HG02588 (cell line): Measurements from ENCODE around the gene ELF2.
"Not testable (repeated sequence)": the region's sequence is repeated elsewhere in the genome, so short reads cannot be mapped to it uniquely, and the experiment has no call there.

Source experiments
- ATAC-seq: cut with Tn5 transposase; IDR thresholded peaks from one replicate; pipeline ENCODE4 v1.9.1; 2021; ENCODE audit warnings: mild to moderate bottlenecking, moderate library complexity; ENCODE audit not compliant: unreplicated experiment

Gene ELF2

DNA sequence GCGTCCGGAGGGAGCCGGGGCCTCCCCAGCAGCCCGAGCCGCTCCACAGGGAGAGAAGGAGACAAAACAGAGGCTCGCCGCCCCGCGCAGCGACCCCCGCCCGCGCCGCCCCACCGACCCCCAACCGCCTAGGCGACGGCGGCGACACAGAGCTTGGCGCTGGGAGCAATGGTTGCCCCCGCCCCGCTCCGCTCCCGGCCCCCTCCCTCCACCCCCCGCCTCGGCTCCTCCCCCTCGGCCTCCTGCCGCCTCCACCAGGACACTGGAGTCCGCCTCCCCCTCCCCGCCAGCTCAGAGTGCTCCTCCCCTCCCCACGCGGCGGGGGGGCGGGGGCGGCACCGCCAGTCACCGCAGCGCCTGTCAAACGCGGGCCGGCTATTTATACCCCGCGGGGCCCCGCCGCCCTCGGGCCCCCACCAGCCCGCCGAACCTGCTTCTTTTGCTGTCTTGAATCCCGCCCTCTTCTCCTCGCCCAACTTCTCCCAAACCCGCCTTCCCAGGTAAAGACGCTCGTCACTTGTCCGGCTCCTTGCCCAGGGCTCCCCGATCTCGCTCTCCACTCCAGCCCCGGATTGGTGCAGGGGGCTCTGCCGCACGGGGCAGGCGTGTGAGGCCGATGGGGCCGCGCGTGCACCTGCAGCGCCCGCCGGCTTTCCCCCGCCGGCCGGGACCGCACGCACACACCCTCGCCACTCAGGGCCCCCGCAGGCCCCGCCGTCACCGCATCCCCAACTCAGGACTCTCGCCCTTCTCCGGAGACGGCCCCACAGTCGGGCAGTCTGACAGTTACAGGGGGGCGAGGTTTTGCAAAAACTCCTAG is at the start of gene ELF2:
Gene ELF2, minus strand, starts transcription at position 170 of the 820 bp plus-strand sequence. CDS start 39,517 bp downstream, outside the sequence.
- ATAC-seq = peak; percentile 42

DNA sequence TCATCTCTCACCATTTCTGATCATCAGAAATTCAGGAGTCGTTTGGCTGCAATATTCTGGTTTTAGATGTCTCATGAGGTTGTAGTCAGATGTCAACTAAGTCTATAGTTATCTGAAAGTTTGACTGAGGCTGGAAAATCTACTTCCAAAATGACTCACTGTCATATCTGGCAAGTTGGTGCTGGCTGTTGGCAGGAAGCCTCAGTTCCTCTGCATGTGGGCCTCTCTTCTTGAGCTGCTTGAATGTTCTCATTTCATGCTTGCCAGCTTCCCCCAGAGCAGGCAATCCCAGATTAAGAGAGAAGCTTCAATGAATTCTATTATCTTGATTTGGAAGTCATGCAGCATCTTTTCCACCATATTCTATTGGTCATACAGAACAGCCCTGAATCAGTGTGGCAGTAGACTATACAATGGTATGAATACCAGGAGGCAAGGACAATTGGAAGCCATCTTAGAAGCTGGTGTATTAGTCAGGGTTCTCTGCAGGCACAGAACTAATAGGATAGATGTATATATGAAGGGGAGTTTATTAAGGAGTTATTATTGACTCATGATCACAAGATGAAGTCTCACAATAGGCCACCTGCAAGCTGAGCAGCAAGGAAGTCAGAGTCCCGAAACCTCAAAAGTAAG is 46.8 kb upstream of the ELF2 start:
- no peak for ATAC-seq

DNA sequence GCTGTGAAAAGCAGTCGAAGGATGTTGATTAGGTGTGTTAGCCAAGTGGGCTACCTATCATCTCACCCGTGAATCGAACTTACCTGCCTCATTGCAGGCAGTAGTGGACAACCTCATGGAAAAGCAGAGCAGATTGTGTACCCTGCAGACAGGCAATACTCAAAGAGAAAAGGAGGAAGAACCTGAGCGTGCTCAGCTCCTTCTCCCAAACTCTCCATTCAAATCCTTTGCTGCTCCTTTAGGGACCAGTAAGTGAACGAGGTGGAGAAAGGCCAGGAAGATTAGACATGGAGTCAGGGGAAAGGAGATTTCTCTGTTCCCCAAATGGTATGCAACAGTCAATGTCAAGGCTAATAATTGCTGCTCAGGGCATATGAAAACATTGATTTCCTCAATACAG is 45.2 kb upstream of the ELF2 start:
- no peak for ATAC-seq

DNA sequence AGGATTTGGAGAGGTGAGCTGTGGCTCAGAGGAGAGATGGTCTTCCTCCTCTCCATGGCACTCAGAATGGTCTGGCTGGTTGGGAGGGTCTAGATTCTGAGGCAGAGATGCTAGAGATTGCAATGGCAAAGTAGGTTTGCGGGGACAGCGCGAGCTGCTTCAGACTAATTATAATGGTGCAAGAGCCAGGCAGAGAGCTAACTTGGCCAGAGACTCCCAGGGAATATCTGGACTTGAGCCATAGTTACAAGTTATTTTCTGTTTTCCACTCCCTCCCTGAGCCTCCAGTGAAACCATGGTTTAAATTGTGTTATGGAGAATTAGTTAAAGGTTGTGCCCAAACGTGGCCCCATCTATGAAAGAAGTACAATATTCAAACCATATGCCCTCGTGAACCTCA is 44.7 kb upstream of the ELF2 start:
- ATAC-seq = no peak

- ATAC-seq = no peak
Observed at GRCh38 chr4:139219450-139220055, 42.5 kb upstream of the ELF2 start.

- ATAC-seq = peak; percentile 99
Observed at GRCh38 chr4:139214039-139214534, 37.1 kb upstream of the ELF2 start.

GRCh38 chr4:139213633-139214032 is 36.6 kb upstream of the ELF2 start:
- ATAC-seq = not testable (repeated sequence)

DNA sequence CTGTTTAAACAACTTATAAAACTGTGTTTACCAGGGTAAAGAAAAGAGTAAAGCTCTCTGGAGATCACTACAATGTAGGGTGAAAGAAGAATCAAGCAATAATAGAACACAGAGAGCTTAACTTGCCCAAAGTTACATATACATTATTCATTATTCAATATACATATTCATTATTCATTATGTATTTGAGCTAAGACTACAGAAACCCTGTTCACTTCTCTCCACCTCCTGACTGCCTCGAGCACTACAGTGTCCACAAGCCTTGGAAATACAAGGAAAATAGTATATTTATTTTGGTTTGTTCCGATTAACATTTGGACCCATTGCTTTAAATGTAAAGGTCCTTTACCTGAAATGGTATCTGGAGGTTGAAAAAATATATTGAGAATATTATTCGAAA is 35.9 kb upstream of the ELF2 start:
- ATAC-seq = no peak

DNA sequence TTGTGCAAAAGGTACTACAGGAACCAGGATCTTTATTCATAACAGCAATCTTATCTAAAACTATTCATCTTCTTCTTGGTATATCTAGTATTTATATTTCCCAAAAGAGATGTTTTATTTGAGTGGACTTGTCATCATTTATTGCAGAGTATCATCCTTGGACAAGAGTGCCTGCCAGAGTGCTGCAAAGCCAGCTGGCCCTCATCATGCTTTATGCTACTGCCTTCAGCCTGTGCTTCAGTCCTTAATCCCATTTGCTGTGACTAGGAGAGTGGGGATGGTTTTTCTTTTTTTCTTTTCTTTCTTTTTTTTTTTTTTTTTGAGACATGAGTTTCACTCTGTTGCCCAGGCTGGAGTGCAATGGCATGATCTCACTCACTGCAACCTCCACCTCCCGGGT is 33.5 kb upstream of the ELF2 start:
- ATAC-seq = no peak

GRCh38 chr4:139209470-139210063 is 32.5 kb upstream of the ELF2 start:
- no peak for ATAC-seq

DNA sequence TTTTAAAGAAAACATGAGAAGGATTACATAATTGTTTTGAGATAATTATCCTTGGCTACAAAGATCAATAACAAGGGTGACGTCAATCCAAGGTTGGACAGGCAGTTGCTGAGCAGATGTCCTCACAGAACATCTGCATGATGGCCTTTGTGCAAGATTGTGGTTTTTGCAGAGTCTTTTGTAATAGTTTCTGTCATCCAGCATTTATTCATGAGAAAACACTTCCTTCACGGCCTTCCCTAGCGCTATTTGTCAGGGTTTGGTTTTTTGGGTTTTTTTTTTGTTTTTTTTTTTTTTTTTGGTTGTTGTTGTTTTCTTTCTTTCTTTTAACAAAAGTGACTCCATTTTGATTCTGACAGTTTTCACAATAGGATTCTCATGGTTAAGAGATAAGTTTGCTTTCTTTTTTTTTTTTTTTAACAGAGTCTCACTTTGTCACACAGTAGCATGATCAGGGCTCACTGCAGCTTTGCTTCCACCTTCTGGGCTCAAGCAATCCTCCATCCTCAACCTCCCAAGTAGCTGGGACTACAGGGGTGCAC is 31.5 kb upstream of the ELF2 start:
- no peak for ATAC-seq

DNA sequence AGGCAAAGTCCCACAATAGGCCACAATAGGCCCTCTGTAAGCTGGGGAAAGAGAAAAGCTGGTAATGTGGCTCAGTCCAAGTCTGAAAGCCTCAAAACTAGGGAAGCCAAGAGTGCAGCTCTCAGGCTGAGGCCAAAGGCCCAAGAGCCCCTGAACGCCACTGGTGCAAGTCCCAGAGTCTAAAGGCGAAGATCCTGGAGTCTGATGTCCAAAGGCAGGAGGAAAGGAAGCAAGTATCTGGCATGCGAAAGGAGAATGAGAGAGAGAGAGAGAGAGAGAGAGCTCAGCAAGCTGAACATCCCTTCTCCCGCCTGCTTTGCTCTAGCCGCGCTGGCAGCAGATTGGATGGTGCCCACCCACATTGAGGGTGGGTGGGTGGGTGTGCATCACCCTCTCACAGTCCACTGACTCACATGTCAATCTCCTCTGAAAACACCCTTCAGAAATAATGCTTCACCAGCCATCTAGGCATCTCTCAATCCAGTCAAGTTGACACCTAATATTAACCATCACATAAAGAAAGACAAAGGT is 30.9 kb upstream of the ELF2 start:
- no peak for ATAC-seq

DNA sequence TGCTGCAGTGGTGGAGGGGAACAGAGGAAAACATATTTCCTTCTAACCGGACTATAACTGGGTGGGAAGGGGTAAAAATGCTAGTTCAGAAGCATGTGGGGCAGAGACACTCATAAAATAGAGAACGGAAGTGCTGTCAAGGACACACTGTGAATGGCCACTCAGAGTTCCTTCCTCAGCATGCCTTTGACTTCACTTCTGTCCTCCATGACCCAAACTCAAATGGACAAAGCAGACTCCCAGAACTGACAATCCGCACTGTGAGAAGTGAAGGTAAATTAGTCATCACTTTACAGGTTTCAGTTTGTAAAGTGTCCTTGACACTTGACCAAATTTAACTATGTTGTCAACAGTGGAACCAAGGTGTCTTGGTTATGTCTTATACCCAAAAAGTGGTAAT is 30.2 kb upstream of the ELF2 start:
- no peak for ATAC-seq

- ATAC-seq = no peak
Observed at GRCh38 chr4:139202991-139203390, 26.0 kb upstream of the ELF2 start.

- no peak for ATAC-seq
Observed at GRCh38 chr4:139200506-139200905, 23.5 kb upstream of the ELF2 start.

DNA sequence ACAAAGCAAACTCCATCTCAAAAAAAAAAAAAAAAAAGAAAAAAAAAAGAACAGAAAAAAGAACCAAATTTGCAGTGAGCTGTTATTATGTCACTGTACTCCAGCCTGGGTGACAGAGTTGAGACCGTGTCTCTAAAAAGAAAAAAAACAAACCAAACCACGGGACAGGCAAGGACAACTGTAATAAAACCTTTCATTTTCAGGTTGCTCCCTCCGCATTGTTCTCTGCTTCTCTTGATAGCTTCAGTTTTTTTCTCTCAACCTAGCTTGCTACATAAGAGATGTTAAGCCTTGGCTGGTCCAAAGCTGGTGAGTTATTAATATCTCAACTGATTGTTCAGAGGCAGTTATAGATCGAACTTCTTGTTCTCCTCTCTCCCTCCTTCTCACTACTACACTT is 23.1 kb upstream of the ELF2 start:
- no peak for ATAC-seq

DNA sequence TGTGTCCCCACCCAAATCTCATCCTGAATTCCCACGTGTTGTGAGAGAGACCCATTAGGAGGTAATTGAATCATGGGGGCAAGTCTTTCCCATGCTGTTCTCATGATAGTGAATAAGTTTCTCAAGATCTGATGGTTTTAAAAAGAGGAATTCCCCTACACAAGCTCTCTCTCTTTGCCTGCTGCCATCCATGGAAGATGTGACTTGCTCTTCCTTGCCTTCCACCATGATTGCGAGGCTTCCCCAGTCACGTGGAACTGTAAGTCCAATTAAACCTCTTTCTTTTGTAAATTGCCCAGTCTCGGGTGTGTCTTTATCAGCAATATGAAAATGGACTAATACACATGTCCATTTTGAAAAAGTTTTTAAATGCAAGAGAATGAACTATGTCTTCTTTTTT is 20.2 kb upstream of the ELF2 start:
- not testable (repeated sequence) for ATAC-seq

DNA sequence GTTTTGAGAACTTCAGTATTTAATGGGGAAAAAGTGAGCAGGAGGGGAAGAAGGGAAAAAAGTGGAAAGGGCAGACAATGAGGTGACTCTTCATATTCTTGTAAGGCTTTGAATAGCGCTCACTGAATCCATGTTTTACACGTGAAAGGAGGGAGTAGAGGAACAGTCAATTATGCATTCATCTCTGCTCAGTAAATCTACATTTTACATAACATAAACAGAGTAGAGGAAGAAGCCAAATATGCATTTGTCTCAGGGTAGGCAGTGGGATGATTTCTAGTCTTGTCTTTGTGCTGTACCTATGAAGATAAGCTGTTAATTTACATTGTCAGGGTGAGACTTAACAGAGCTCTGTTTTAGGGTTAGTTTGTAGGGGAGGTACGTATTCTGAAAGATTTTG is 19.4 kb upstream of the ELF2 start:
- no peak for ATAC-seq

- ATAC-seq = no peak
Observed at GRCh38 chr4:139191373-139191772, 14.4 kb upstream of the ELF2 start.

DNA sequence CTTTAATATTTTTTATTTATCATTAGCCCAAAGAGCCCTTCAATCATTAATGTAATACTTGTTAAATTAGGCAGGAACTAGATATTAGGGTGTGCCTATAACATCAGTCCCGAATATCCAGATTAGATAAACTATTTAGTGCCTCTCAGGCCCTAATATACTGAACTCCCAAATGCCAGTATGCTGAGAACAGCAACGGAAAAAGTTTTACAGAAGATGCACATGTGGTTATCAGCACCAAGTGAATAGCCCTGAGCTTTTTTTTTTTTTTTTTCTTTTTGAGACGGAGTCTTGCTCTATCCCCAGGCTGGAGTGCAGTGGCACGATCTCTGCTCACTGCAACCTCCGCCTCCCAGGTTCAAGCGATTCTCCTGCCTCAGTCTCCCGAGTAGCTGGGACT is 13.0 kb upstream of the ELF2 start:
- ATAC-seq = no peak

GRCh38 chr4:139189417-139189749 is 12.4 kb upstream of the ELF2 start:
- no peak for ATAC-seq
